HepG2 (cell line): Measurements from ENCODE around the gene KDM4E. TPM values are rescaled to one million over a fixed set of nuclear protein-coding genes. Genes with fewer than 3 reads are reported as not detected.

Source experiments
- AHR ChIP-seq: IDR thresholded peaks from 2 replicates; pipeline ENCODE4 v1.6.1; 2018; ENCODE audit warnings: missing genetic modification reagents, missing compliant biosample characterization
- HMGA1 ChIP-seq: sonication (generic); formaldehyde crosslinking; conservative IDR thresholded peaks from 2 replicates; pipeline ENCODE4 v1.4.0; 2020; ENCODE audit warnings: missing genetic modification reagents
- JUN ChIP-seq: sonication (generic); formaldehyde crosslinking; IDR thresholded peaks from 2 replicates; pipeline ENCODE4 v1.4.0; 2020; ENCODE audit warnings: mild to moderate bottlenecking, missing genetic modification reagents
- KAT7 ChIP-seq: IDR thresholded peaks from 2 replicates; pipeline ENCODE4 v1.6.1; 2018; ENCODE audit warnings: borderline replicate concordance, missing compliant biosample characterization
- KMT2A ChIP-seq: sonication (generic); formaldehyde crosslinking; IDR thresholded peaks from 2 replicates; pipeline ENCODE4 v1.4.0; 2020; ENCODE audit warnings: missing genetic modification reagents
- LRRFIP1 ChIP-seq: sonication (generic); formaldehyde crosslinking; conservative IDR thresholded peaks from 2 replicates; pipeline ENCODE4 v1.4.0; 2020; ENCODE audit warnings: missing genetic modification reagents
- PAWR ChIP-seq: sonication (generic); formaldehyde crosslinking; IDR thresholded peaks from 2 replicates; pipeline ENCODE4 v1.4.0; 2020; ENCODE audit warnings: missing genetic modification reagents, mild to moderate bottlenecking, borderline replicate concordance
- POLR2A ChIP-seq, 2 experiments: IDR thresholded peaks; 2 replicates each; pipeline ENCODE4 v1.6.1; 2011; ENCODE audit warnings: low read depth in 2 of 2, low read length in 2 of 2, mild to moderate bottlenecking in 1 of 2, moderate library complexity in 1 of 2; ENCODE audit not compliant: insufficient read depth in 1 of 2
- RNF2 ChIP-seq: fragments of 450-650 bp; conservative IDR thresholded peaks from 2 replicates; pipeline ENCODE4 v1.6.1; 2016; ENCODE audit warnings: low read depth
- RNF219 ChIP-seq: sonication (generic); formaldehyde crosslinking; IDR thresholded peaks from 2 replicates; pipeline ENCODE4 v1.5.0; 2020; ENCODE audit warnings: mild to moderate bottlenecking, missing genetic modification reagents
- SRSF9 ChIP-seq: fragments of 200-400 bp; formaldehyde crosslinking; IDR thresholded peaks from 2 replicates; pipeline ENCODE4 v1.6.1; 2018; ENCODE audit warnings: borderline replicate concordance, mild to moderate bottlenecking, low read depth, low read length; ENCODE audit not compliant: insufficient read depth, poor library complexity, severe bottlenecking
- STAG1 ChIP-seq: sonication (generic); formaldehyde crosslinking; IDR thresholded peaks from 2 replicates; pipeline ENCODE4 v1.4.0; 2020; ENCODE audit warnings: missing genetic modification reagents
- TCF7 ChIP-seq: sonication (generic); IDR thresholded peaks from 2 replicates; pipeline ENCODE4 v1.6.1; 2016; ENCODE audit warnings: antibody characterized with exemption, low read depth
- XRCC5 ChIP-seq: fragments of 200-400 bp; formaldehyde crosslinking; optimal IDR thresholded peaks from 2 replicates; pipeline ENCODE3; 2017; ENCODE audit warnings: mild to moderate bottlenecking, low read length
- ZEB1 ChIP-seq: IDR thresholded peaks from 2 replicates; pipeline ENCODE4 v1.6.1; 2012; ENCODE audit warnings: mild to moderate bottlenecking, low read depth, inconsistent platforms; ENCODE audit not compliant: insufficient replicate concordance
- ZFY ChIP-seq: sonication (generic); formaldehyde crosslinking; IDR thresholded peaks from 2 replicates; pipeline ENCODE4 v1.4.0; 2020; ENCODE audit warnings: missing genetic modification reagents
- ZNF33B ChIP-seq: sonication (generic); formaldehyde crosslinking; IDR thresholded peaks from 2 replicates; pipeline ENCODE4 v1.5.1; 2020; ENCODE audit warnings: mild to moderate bottlenecking, missing genetic modification reagents
- ZNF619 ChIP-seq: sonication (generic); formaldehyde crosslinking; IDR thresholded peaks from 2 replicates; pipeline ENCODE4 v1.4.0; 2020; ENCODE audit warnings: mild to moderate bottlenecking, missing genetic modification reagents
- polyA plus RNA-seq, 8 experiments: library from polyadenylated mRNA; depleted of rRNA in 3 of 8; stranded (reverse) in 7 of 8; unstranded in 1 of 8; fragments of >200 nt; fragmentation: Illumina TruSeq in 4 of 8; extraction: Trizol in 4 of 8; gene quantifications; 2 replicates each; pipeline versions ENCODE4 v1.2.1 to v1.2.3, GENCODE V29; 2011 to 2016; ENCODE audit warnings: low read depth in 4 of 8, missing spikeins in 1 of 8, mixed read lengths in 1 of 8; ENCODE audit not compliant: insufficient read depth in 1 of 8
- total RNA-seq, 5 experiments: library from RNA; depleted of rRNA; stranded (reverse); fragments of >200 nt; fragmentation: Illumina TruSeq; extraction: Trizol; gene quantifications; 2 replicates each; pipeline ENCODE4 v1.2.3, GENCODE V29; 2016; ENCODE audit warnings: low read depth in 1 of 5
- TF ChIP-seq, protein P1 (sequence below): sonication (generic); formaldehyde crosslinking; IDR thresholded peaks from 2 replicates; pipeline ENCODE4 v1.5.1; 2020; ENCODE audit warnings: mild to moderate bottlenecking, missing genetic modification reagents, borderline replicate concordance
- TF ChIP-seq, protein P2 (sequence below): sonication (generic); formaldehyde crosslinking; IDR thresholded peaks from 2 replicates; pipeline ENCODE4 v1.5.0; 2020; ENCODE audit warnings: missing genetic modification reagents

KDM4E gene
- total and polyA plus RNA-seq, 2 of the 13 experiments (the other 11 are each of a cell fraction or from before 2014, with no cell fraction given), result not detected

DNA sequence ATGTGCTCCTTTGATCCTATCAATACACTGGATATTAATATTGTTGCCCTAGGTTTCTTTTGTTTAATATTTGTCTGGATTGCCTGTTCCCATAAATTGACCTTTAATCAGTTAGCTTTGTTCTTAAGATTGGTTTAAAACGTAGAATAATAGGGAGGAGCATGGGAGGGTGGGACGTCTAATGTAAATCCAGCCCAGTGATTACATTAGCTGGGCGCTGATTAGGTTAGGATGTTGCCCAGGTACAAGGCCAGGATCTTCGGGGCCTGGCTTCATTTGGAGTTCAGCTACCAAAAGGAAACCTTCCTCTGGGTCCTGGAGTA is 41.6 kb downstream of the KDM4E start, which contains the start of gene SRSF8 (continued):
- no peak for TF ChIP-seq XRCC5
- TF ChIP-seq ZNF33B (CRISPR knock-in tag), result no peak
- no peak for TF ChIP-seq AHR (CRISPR knock-in tag)
- TF ChIP-seq LRRFIP1 (CRISPR knock-in tag), result no peak
- TF ChIP-seq JUN (CRISPR knock-in tag), result no peak
- TF ChIP-seq POLR2A (IDR thresholded peaks at IDR 0.05; ENCODE audit: insufficient read depth in 1 of 2, low read depth in 2 of 2, low read length in 2 of 2), result peak in 1 of 2 experiments; percentile 28; a peak in 1 of 4 replicates
- no peak for TF ChIP-seq ZFY
- TF ChIP-seq PAWR (CRISPR knock-in tag), result no peak
- TF ChIP-seq, protein P1, sequence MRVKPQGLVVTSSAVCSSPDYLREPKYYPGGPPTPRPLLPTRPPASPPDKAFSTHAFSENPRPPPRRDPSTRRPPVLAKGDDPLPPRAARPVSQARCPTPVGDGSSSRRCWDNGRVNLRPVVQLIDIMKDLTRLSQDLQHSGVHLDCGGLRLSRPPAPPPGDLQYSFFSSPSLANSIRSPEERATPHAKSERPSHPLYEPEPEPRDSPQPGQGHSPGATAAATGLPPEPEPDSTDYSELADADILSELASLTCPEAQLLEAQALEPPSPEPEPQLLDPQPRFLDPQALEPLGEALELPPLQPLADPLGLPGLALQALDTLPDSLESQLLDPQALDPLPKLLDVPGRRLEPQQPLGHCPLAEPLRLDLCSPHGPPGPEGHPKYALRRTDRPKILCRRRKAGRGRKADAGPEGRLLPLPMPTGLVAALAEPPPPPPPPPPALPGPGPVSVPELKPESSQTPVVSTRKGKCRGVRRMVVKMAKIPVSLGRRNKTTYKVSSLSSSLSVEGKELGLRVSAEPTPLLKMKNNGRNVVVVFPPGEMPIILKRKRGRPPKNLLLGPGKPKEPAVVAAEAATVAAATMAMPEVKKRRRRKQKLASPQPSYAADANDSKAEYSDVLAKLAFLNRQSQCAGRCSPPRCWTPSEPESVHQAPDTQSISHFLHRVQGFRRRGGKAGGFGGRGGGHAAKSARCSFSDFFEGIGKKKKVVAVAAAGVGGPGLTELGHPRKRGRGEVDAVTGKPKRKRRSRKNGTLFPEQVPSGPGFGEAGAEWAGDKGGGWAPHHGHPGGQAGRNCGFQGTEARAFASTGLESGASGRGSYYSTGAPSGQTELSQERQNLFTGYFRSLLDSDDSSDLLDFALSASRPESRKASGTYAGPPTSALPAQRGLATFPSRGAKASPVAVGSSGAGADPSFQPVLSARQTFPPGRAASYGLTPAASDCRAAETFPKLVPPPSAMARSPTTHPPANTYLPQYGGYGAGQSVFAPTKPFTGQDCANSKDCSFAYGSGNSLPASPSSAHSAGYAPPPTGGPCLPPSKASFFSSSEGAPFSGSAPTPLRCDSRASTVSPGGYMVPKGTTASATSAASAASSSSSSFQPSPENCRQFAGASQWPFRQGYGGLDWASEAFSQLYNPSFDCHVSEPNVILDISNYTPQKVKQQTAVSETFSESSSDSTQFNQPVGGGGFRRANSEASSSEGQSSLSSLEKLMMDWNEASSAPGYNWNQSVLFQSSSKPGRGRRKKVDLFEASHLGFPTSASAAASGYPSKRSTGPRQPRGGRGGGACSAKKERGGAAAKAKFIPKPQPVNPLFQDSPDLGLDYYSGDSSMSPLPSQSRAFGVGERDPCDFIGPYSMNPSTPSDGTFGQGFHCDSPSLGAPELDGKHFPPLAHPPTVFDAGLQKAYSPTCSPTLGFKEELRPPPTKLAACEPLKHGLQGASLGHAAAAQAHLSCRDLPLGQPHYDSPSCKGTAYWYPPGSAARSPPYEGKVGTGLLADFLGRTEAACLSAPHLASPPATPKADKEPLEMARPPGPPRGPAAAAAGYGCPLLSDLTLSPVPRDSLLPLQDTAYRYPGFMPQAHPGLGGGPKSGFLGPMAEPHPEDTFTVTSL (CRISPR knock-in tag), result no peak
- no peak for TF ChIP-seq RNF219 (CRISPR knock-in tag)
- TF ChIP-seq ZNF619 (CRISPR knock-in tag), result no peak
- TF ChIP-seq, protein P2, sequence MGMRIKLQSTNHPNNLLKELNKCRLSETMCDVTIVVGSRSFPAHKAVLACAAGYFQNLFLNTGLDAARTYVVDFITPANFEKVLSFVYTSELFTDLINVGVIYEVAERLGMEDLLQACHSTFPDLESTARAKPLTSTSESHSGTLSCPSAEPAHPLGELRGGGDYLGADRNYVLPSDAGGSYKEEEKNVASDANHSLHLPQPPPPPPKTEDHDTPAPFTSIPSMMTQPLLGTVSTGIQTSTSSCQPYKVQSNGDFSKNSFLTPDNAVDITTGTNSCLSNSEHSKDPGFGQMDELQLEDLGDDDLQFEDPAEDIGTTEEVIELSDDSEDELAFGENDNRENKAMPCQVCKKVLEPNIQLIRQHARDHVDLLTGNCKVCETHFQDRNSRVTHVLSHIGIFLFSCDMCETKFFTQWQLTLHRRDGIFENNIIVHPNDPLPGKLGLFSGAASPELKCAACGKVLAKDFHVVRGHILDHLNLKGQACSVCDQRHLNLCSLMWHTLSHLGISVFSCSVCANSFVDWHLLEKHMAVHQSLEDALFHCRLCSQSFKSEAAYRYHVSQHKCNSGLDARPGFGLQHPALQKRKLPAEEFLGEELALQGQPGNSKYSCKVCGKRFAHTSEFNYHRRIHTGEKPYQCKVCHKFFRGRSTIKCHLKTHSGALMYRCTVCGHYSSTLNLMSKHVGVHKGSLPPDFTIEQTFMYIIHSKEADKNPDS (CRISPR knock-in tag), result no peak
- no peak for TF ChIP-seq SRSF9
- TF ChIP-seq KAT7 (CRISPR knock-in tag), result no peak
- no peak for TF ChIP-seq ZEB1
- no peak for TF ChIP-seq TCF7
- TF ChIP-seq KMT2A (CRISPR knock-in tag), result no peak
- TF ChIP-seq RNF2, result no peak
- TF ChIP-seq HMGA1 (CRISPR knock-in tag), result no peak
- no peak for TF ChIP-seq STAG1
